ENCODE results near the gene ZNF282. TPM values are rescaled to one million over a fixed set of nuclear protein-coding genes. Genes with fewer than 3 reads are reported as not detected.
"Not testable (repeated sequence)": the region's sequence is repeated elsewhere in the genome, so short reads cannot be mapped to it uniquely, and the experiment has no call there.

Gene ZNF282
- total and polyA plus RNA-seq, 5 donors: 8.0 to 14.6 (median 13.6) TPM

DNA sequence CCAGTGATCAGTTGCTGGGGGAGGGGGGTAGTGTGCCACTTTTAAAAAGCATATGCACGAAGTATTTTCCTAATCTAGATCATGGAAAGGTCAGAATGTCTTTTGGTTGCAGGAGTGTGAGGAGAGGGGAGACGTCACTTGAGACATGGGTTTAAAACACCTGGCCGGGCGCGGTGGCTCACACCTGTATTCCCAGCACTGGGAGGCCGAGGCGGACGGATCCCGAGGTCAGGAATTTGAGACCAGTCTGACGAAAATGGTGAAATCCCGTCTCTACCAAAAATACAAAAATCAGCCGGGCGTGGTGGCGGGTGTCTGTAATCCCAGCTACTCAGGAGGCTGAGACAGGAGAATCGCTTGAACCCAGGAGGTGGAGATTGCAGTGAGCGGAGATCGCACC is 31.0 kb downstream of the ZNF282 start:
- H3K9me3 ChIP-seq (ENCODE audit: control insufficient read depth, low read length); H3K4me1 ChIP-seq (ENCODE audit: control insufficient read depth, insufficient read depth, low read length); H3K27me3 ChIP-seq (ENCODE audit: control insufficient read depth, insufficient read depth); DNase-seq; intact Hi-C loops (cut with DNase I); ATAC-seq; H3K27ac ChIP-seq (ENCODE audit: low read length); H3K4me3 ChIP-seq (ENCODE audit: low read length): not testable (repeated sequence)
- WGBS: 89% methylated on average over 17 of the region's 17 CpGs

- no peak for DNase-seq
- peak in 1 of 2 donors; percentile 10 for ATAC-seq
- 78% methylated on average over 6 of the region's 6 CpGs for WGBS
- Histone ChIP-seq H3K9me3 (ENCODE audit: control insufficient read depth, low read length) (no peaks in the 10 kb centered on the region), H3K4me1 (ENCODE audit: control insufficient read depth, insufficient read depth, low read length) (no peaks in the 10 kb centered on the region), H3K4me3 (ENCODE audit: low read length) (no peak overlapping the region), H3K27ac (ENCODE audit: low read length) (no peak overlapping the region), H3K27me3 (ENCODE audit: control insufficient read depth, insufficient read depth) (no peaks in the 10 kb centered on the region)
- intact Hi-C loops (cut with DNase I): no loop called here
Measured at GRCh38 chr7:149226840-149227494, 31.6 kb downstream of the ZNF282 start.

- DNase-seq: no peak
- 62% methylated on average over 7 of the region's 7 CpGs for WGBS
- no peaks in the 10 kb centered on the region for H3K9me3 ChIP-seq (ENCODE audit: control insufficient read depth, low read length)
- H3K27ac ChIP-seq (ENCODE audit: low read length): no peak overlapping the region
- ATAC-seq: peak in 1 of 2 donors; percentile 13
- intact Hi-C loops (cut with DNase I): no loop called here
- no peaks in the 10 kb centered on the region for H3K27me3 ChIP-seq (ENCODE audit: control insufficient read depth, insufficient read depth)
- no peaks in the 10 kb centered on the region for H3K4me1 ChIP-seq (ENCODE audit: control insufficient read depth, insufficient read depth, low read length)
- no peak overlapping the region for H3K4me3 ChIP-seq (ENCODE audit: low read length)
Measured at GRCh38 chr7:149228831-149229471, 33.6 kb downstream of the ZNF282 start.

DNA sequence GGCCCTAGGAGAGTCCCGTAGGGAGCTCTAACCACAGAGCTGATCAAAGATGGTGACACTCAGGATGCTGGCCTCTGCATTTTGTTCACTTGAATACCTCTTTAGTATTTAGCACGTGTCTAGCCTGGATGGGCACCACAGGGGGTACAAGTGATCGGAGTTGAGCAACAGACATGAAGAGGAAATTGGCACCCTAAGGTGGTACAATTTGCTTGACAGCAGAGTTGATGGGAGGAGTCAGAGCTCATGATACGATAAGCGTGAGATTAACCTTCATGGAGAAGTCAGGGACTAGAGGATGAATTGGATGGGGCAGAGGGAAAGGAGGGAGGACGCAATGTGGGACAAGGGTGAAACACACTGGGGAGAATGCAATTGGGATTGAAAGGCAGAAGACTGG is 34.2 kb downstream of the ZNF282 start:
- ATAC-seq: no peak
- DNase-seq: no peak
- intact Hi-C loops (cut with DNase I): no loop called here
- Histone ChIP-seq H3K27ac (ENCODE audit: low read length) (no peak overlapping the region), H3K4me3 (ENCODE audit: low read length) (no peak overlapping the region), H3K27me3 (ENCODE audit: control insufficient read depth, insufficient read depth) (no peaks in the 10 kb centered on the region), H3K4me1 (ENCODE audit: control insufficient read depth, insufficient read depth, low read length) (no peaks in the 10 kb centered on the region), H3K9me3 (ENCODE audit: control insufficient read depth, low read length) (no peaks in the 10 kb centered on the region)
- 61% methylated on average over 6 of the region's 6 CpGs for WGBS

- 74% methylated on average over 2 of the region's 2 CpGs for WGBS
- no peak for ATAC-seq
- no peak for DNase-seq
- no peak overlapping the region for H3K4me3 ChIP-seq (ENCODE audit: low read length)
- no peaks in the 10 kb centered on the region for H3K4me1 ChIP-seq (ENCODE audit: control insufficient read depth, insufficient read depth, low read length)
- intact Hi-C loops (cut with DNase I): no loop called here
- no peaks in the 10 kb centered on the region for H3K27me3 ChIP-seq (ENCODE audit: control insufficient read depth, insufficient read depth)
- no peaks in the 10 kb centered on the region for H3K9me3 ChIP-seq (ENCODE audit: control insufficient read depth, low read length)
- H3K27ac ChIP-seq (ENCODE audit: low read length): no peak overlapping the region
Measured at GRCh38 chr7:149232362-149232761, 37.0 kb downstream of the ZNF282 start.

DNA sequence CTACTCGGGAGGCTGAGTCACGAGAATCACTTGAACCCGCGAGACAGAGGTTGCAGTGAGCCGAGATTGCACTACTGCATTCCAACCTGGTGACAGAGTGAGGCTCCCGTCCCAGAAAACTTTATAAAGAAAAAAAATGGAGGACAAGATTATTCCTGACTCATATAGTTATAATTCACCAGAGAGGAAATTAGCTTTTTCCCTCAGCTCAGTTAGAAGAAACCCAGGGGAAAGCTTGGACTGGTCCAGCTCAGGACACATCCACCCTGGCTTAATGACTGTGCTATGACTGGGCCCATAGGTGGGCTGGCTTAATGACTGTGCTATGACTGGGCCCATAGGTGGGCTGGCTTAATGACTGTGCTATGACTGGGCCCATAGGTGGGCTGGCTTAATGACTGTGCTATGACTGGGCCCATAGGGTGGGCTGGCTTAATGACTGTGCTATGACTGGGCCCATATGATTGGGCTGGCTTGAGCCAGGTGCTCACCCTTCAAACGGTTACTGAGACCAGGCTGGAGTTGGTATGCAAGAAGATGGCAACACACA is 38.4 kb downstream of the ZNF282 start:
- DNase-seq; H3K9me3 ChIP-seq (ENCODE audit: control insufficient read depth, low read length); H3K4me3 ChIP-seq (ENCODE audit: low read length); H3K4me1 ChIP-seq (ENCODE audit: control insufficient read depth, insufficient read depth, low read length); H3K27me3 ChIP-seq (ENCODE audit: control insufficient read depth, insufficient read depth); intact Hi-C loops (cut with DNase I); H3K27ac ChIP-seq (ENCODE audit: low read length); ATAC-seq: not testable (repeated sequence)
- WGBS: 76% methylated on average over 7 of the region's 7 CpGs

DNA sequence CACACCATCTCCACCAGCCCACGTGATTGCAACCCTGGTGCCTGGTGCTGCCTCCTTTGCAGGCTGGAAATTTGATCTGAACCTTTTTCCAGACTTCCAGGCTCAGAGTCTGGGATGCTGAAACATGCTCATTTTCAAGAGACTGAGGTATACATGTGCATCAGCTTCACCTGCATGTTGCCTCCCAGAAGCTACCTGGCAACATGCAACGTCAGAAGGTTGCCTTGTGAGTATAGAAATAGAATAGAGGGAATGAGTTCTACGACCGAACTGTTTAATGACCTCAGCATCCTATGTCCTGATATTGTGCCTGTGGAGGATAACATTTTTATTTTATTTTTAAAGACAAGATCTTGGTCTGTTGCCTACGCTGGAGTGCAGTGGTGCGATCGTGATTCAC is 42.2 kb downstream of the ZNF282 start:
- intact Hi-C loops (cut with DNase I): no loop called here
- 85% methylated on average over 7 of the region's 7 CpGs for WGBS
- Histone ChIP-seq H3K27ac (ENCODE audit: low read length) (no peak overlapping the region), H3K4me3 (ENCODE audit: low read length) (no peak overlapping the region), H3K9me3 (ENCODE audit: control insufficient read depth, low read length) (no peaks in the 10 kb centered on the region), H3K4me1 (ENCODE audit: control insufficient read depth, insufficient read depth, low read length) (no peaks in the 10 kb centered on the region), H3K27me3 (ENCODE audit: control insufficient read depth, insufficient read depth) (no peaks in the 10 kb centered on the region)
- no peak for ATAC-seq
- no peak for DNase-seq

GRCh38 chr7:149238051-149238450 is 42.7 kb downstream of the ZNF282 start:
- no peaks in the 10 kb centered on the region for H3K27me3 ChIP-seq (ENCODE audit: control insufficient read depth, insufficient read depth)
- 79% methylated on average over 3 of the region's 3 CpGs for WGBS

DNA sequence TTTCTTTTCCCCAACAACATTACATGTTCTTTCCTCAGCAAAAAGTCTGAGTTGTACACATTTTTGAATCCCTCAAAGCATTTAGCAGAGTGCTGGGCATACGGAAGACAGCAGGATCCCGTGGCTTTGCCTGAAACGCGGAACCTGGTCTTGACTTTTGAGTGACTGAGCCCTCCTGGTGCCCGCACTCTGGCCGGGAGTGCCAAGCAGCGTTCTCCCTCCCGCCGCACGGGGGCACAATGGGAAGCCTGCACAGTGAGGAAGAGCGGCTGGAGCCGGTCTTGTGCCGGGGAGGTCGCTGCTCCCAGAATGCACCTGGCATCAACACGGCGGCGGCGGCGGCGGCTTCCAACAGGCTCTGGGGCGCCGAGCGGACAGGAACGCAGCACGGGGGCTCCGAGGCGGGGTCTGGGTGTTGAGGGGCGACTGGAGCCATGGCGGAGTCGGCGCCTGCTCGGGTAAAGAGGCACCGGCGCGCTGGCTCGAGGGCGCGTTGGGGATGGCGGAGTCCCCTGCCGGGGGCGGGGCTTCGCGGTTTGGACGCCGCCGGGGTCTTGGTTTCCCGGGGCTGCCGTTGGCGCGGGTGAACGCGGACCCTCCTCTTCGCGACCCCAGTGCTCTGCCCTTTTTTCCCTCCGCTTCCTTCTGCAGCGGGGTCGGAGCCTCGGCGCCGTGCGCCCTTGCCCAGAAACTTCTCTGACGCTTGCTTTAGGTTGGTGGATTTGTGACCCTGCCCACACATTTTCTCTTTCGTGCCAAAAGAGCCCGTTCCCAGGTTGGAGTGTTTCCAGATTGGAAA is 44.2 kb downstream of the ZNF282 start, which contains the start of gene ZNF212:
ZNF212 (plus strand) TSS at position 307 of the 799 bp plus-strand sequence; CDS start at position 435, 128 bp downstream.
- H3K9me3 ChIP-seq (ENCODE audit: control insufficient read depth, low read length): no peaks in the 10 kb centered on the region
- H3K4me1 ChIP-seq (ENCODE audit: control insufficient read depth, insufficient read depth, low read length): no peaks in the 10 kb centered on the region
- under 1% methylated on average over 64 of the region's 64 CpGs for WGBS
- DNase-seq (peak; percentile 90 to 96 (median 95)), ATAC-seq (peak; percentile 100)
- peak within 1 kb of the TSS; percentile 40 for H3K27ac ChIP-seq (ENCODE audit: low read length)
- intact Hi-C loops (cut with DNase I): no loop called here
- no peaks in the 10 kb centered on the region for H3K27me3 ChIP-seq (ENCODE audit: control insufficient read depth, insufficient read depth)
- peak within 1 kb of the TSS; percentile 79 for H3K4me3 ChIP-seq (ENCODE audit: low read length)

More at GRCh38 chr7:149238051-149238450, 42.7 kb downstream of the ZNF282 start:
- ATAC-seq (no peak), DNase-seq (no peak)
- no peaks in the 10 kb centered on the region for H3K9me3 ChIP-seq (ENCODE audit: control insufficient read depth, low read length)
- H3K4me1 ChIP-seq (ENCODE audit: control insufficient read depth, insufficient read depth, low read length): no peaks in the 10 kb centered on the region
- no peak overlapping the region for H3K27ac ChIP-seq (ENCODE audit: low read length)
- intact Hi-C loops (cut with DNase I): no loop called here
- H3K4me3 ChIP-seq (ENCODE audit: low read length): no peak overlapping the region

- WGBS: 79% methylated on average over 5 of the region's 5 CpGs
- DNase-seq (no peak), ATAC-seq (no peak)
- Histone ChIP-seq H3K4me1 (ENCODE audit: control insufficient read depth, insufficient read depth, low read length) (no peaks in the 10 kb centered on the region), H3K27me3 (ENCODE audit: control insufficient read depth, insufficient read depth) (no peaks in the 10 kb centered on the region), H3K27ac (ENCODE audit: low read length) (no peak overlapping the region), H3K4me3 (ENCODE audit: low read length) (peak overlapping the region; percentile 79), H3K9me3 (ENCODE audit: control insufficient read depth, low read length) (no peaks in the 10 kb centered on the region)
- intact Hi-C loops (cut with DNase I): no loop called here
Measured at GRCh38 chr7:149240637-149241036, 45.3 kb downstream of the ZNF282 start.

GRCh38 chr7:149241696-149242095 is 46.4 kb downstream of the ZNF282 start:
- no peaks in the 10 kb centered on the region for H3K27me3 ChIP-seq (ENCODE audit: control insufficient read depth, insufficient read depth)
- DNase-seq (no peak), ATAC-seq (no peak)
- no peak overlapping the region for H3K4me3 ChIP-seq (ENCODE audit: low read length)
- 95% methylated on average over 5 of the region's 5 CpGs for WGBS
- no peak overlapping the region for H3K27ac ChIP-seq (ENCODE audit: low read length)
- intact Hi-C loops (cut with DNase I): no loop called here
- H3K9me3 ChIP-seq (ENCODE audit: control insufficient read depth, low read length): no peaks in the 10 kb centered on the region
- H3K4me1 ChIP-seq (ENCODE audit: control insufficient read depth, insufficient read depth, low read length): no peaks in the 10 kb centered on the region

Measured in right cardiac atrium (tissue), 5 donors.